ENCODE results near the gene ZNF763.
"Not testable (repeated sequence)": the region's sequence is repeated elsewhere in the genome, so short reads cannot be mapped to it uniquely, and the experiment has no call there.

Gene ZNF763

GRCh38 chr19:11942843-11943108 lies 22.1 kb upstream of the ZNF763 start:
- Histone ChIP-seq H3K27me3 (ENCODE audit: control insufficient read depth, insufficient read depth, low read length) (no peaks in the 10 kb centered on the region), H3K4me1 (ENCODE audit: control insufficient read depth, insufficient read depth, low read length) (no peaks in the 10 kb centered on the region), H3K36me3 (ENCODE audit: control insufficient read depth, insufficient read depth, low read length) (peaks cover 5% of the 10 kb centered on the region), H3K4me3 (ENCODE audit: low read depth, low read length) (no peak overlapping the region), H3K9ac (ENCODE audit: low read depth, low read length) (no peak overlapping the region), H3K9me3 (ENCODE audit: control insufficient read depth, insufficient read depth, low read length) (peaks cover 50% of the 10 kb centered on the region)

- H3K27me3 ChIP-seq (ENCODE audit: control insufficient read depth, insufficient read depth, low read length) = no peaks in the 10 kb centered on the region
- no peak overlapping the region for H3K4me3 ChIP-seq (ENCODE audit: low read depth, low read length)
- H3K36me3 ChIP-seq (ENCODE audit: control insufficient read depth, insufficient read depth, low read length) = peaks cover 22% of the 10 kb centered on the region
- H3K9me3 ChIP-seq (ENCODE audit: control insufficient read depth, insufficient read depth, low read length) = peaks cover 64% of the 10 kb centered on the region
- H3K4me1 ChIP-seq (ENCODE audit: control insufficient read depth, insufficient read depth, low read length) = no peaks in the 10 kb centered on the region
- H3K9ac ChIP-seq (ENCODE audit: low read depth, low read length) = no peak overlapping the region
Observed at GRCh38 chr19:11944656-11945055, 20.2 kb upstream of the ZNF763 start.

GRCh38 chr19:11948646-11949045 lies 16.2 kb upstream of the ZNF763 start:
- H3K27me3 ChIP-seq (ENCODE audit: control insufficient read depth, insufficient read depth, low read length) = no peaks in the 10 kb centered on the region
- H3K4me1 ChIP-seq (ENCODE audit: control insufficient read depth, insufficient read depth, low read length) = no peaks in the 10 kb centered on the region
- peaks cover 34% of the 10 kb centered on the region for H3K36me3 ChIP-seq (ENCODE audit: control insufficient read depth, insufficient read depth, low read length)
- no peak overlapping the region for H3K9ac ChIP-seq (ENCODE audit: low read depth, low read length)
- peaks cover 76% of the 10 kb centered on the region for H3K9me3 ChIP-seq (ENCODE audit: control insufficient read depth, insufficient read depth, low read length)
- no peak overlapping the region for H3K4me3 ChIP-seq (ENCODE audit: low read depth, low read length)

- H3K36me3 ChIP-seq (ENCODE audit: control insufficient read depth, insufficient read depth, low read length) = peaks cover 34% of the 10 kb centered on the region
- no peaks in the 10 kb centered on the region for H3K27me3 ChIP-seq (ENCODE audit: control insufficient read depth, insufficient read depth, low read length)
- H3K4me1 ChIP-seq (ENCODE audit: control insufficient read depth, insufficient read depth, low read length) = no peaks in the 10 kb centered on the region
- H3K4me3 ChIP-seq (ENCODE audit: low read depth, low read length) = no peak overlapping the region
- no peak overlapping the region for H3K9ac ChIP-seq (ENCODE audit: low read depth, low read length)
- peaks cover 73% of the 10 kb centered on the region for H3K9me3 ChIP-seq (ENCODE audit: control insufficient read depth, insufficient read depth, low read length)
Observed at GRCh38 chr19:11949201-11949600, 15.6 kb upstream of the ZNF763 start.

GRCh38 chr19:11949614-11950080 lies 15.2 kb upstream of the ZNF763 start:
- H3K27me3 ChIP-seq (ENCODE audit: control insufficient read depth, insufficient read depth, low read length); H3K9ac ChIP-seq (ENCODE audit: low read depth, low read length); H3K4me1 ChIP-seq (ENCODE audit: control insufficient read depth, insufficient read depth, low read length); H3K4me3 ChIP-seq (ENCODE audit: low read depth, low read length): not testable (repeated sequence)
- H3K9me3 ChIP-seq (ENCODE audit: control insufficient read depth, insufficient read depth, low read length) = peaks cover 68% of the 10 kb centered on the region
- peaks cover 34% of the 10 kb centered on the region for H3K36me3 ChIP-seq (ENCODE audit: control insufficient read depth, insufficient read depth, low read length)

- Histone ChIP-seq H3K4me3 (ENCODE audit: low read depth, low read length) (no peak overlapping the region), H3K36me3 (ENCODE audit: control insufficient read depth, insufficient read depth, low read length) (peaks cover 34% of the 10 kb centered on the region), H3K9me3 (ENCODE audit: control insufficient read depth, insufficient read depth, low read length) (peaks cover 62% of the 10 kb centered on the region), H3K9ac (ENCODE audit: low read depth, low read length) (no peak overlapping the region), H3K4me1 (ENCODE audit: control insufficient read depth, insufficient read depth, low read length) (no peaks in the 10 kb centered on the region), H3K27me3 (ENCODE audit: control insufficient read depth, insufficient read depth, low read length) (no peaks in the 10 kb centered on the region)
Observed at GRCh38 chr19:11950312-11950711, 14.5 kb upstream of the ZNF763 start.

GRCh38 chr19:11963566-11964355 lies 1.1 kb upstream of the ZNF763 start:
- Histone ChIP-seq H3K36me3 (ENCODE audit: control insufficient read depth, insufficient read depth, low read length) (no peaks in the 10 kb centered on the region), H3K27me3 (ENCODE audit: control insufficient read depth, insufficient read depth, low read length) (peaks cover 6% of the 10 kb centered on the region), H3K4me3 (ENCODE audit: low read depth, low read length) (peak overlapping the region; percentile 80), H3K9ac (ENCODE audit: low read depth, low read length) (no peak overlapping the region), H3K4me1 (ENCODE audit: control insufficient read depth, insufficient read depth, low read length) (no peaks in the 10 kb centered on the region), H3K9me3 (ENCODE audit: control insufficient read depth, insufficient read depth, low read length) (no peaks in the 10 kb centered on the region)

GRCh38 chr19:11964496-11964857 lies 363 bp upstream of the ZNF763 start:
- peak overlapping the region; percentile 80 for H3K4me3 ChIP-seq (ENCODE audit: low read depth, low read length)
- peaks cover 6% of the 10 kb centered on the region for H3K27me3 ChIP-seq (ENCODE audit: control insufficient read depth, insufficient read depth, low read length)
- H3K9me3 ChIP-seq (ENCODE audit: control insufficient read depth, insufficient read depth, low read length) = no peaks in the 10 kb centered on the region
- no peak overlapping the region for H3K9ac ChIP-seq (ENCODE audit: low read depth, low read length)
- no peaks in the 10 kb centered on the region for H3K4me1 ChIP-seq (ENCODE audit: control insufficient read depth, insufficient read depth, low read length)
- no peaks in the 10 kb centered on the region for H3K36me3 ChIP-seq (ENCODE audit: control insufficient read depth, insufficient read depth, low read length)

GRCh38 chr19:11970174-11970573 lies 5.3 kb downstream of the ZNF763 start:
- Histone ChIP-seq H3K9me3 (ENCODE audit: control insufficient read depth, insufficient read depth, low read length) (no peaks in the 10 kb centered on the region), H3K36me3 (ENCODE audit: control insufficient read depth, insufficient read depth, low read length) (no peaks in the 10 kb centered on the region), H3K4me3 (ENCODE audit: low read depth, low read length) (no peak overlapping the region), H3K4me1 (ENCODE audit: control insufficient read depth, insufficient read depth, low read length) (no peaks in the 10 kb centered on the region), H3K9ac (ENCODE audit: low read depth, low read length) (no peak overlapping the region), H3K27me3 (ENCODE audit: control insufficient read depth, insufficient read depth, low read length) (peaks cover 6% of the 10 kb centered on the region)

GRCh38 chr19:11971041-11971440 lies 6.2 kb downstream of the ZNF763 start:
- no peak overlapping the region for H3K9ac ChIP-seq (ENCODE audit: low read depth, low read length)

GRCh38 chr19:11973019-11973810 lies 8.4 kb downstream of the ZNF763 start:
- Histone ChIP-seq H3K4me3 (ENCODE audit: low read depth, low read length) (no peak overlapping the region), H3K9me3 (ENCODE audit: control insufficient read depth, insufficient read depth, low read length) (peaks cover 12% of the 10 kb centered on the region), H3K4me1 (ENCODE audit: control insufficient read depth, insufficient read depth, low read length) (no peaks in the 10 kb centered on the region), H3K36me3 (ENCODE audit: control insufficient read depth, insufficient read depth, low read length) (no peaks in the 10 kb centered on the region), H3K27me3 (ENCODE audit: control insufficient read depth, insufficient read depth, low read length) (no peaks in the 10 kb centered on the region), H3K9ac (ENCODE audit: low read depth, low read length) (no peak overlapping the region)

More at GRCh38 chr19:11971041-11971440, 6.2 kb downstream of the ZNF763 start:
- Histone ChIP-seq H3K9me3 (ENCODE audit: control insufficient read depth, insufficient read depth, low read length) (peaks cover 4% of the 10 kb centered on the region), H3K4me3 (ENCODE audit: low read depth, low read length) (no peak overlapping the region), H3K4me1 (ENCODE audit: control insufficient read depth, insufficient read depth, low read length) (no peaks in the 10 kb centered on the region), H3K27me3 (ENCODE audit: control insufficient read depth, insufficient read depth, low read length) (peaks cover 4% of the 10 kb centered on the region), H3K36me3 (ENCODE audit: control insufficient read depth, insufficient read depth, low read length) (no peaks in the 10 kb centered on the region)
